GM12878 (cell line): ENCODE measurements around the gene GVQW3. TPM values are rescaled to one million over a fixed set of nuclear protein-coding genes. Genes with fewer than 3 reads are reported as not detected.

Experiments
- BCL11A ChIP-seq: IDR thresholded peaks from 2 replicates; pipeline ENCODE4 v1.6.1; 2011; ENCODE audit warnings: low read depth, low read length
- CBFB ChIP-seq: IDR thresholded peaks from 2 replicates; pipeline ENCODE4 v1.6.1; 2016; ENCODE audit warnings: antibody characterized with exemption, low read depth
- CEBPB ChIP-seq, 2 experiments: fragments of 150-350 bp in 1 of 2; IDR thresholded peaks; 2 replicates each; pipeline ENCODE4 v1.6.1; 2012 to 2014; ENCODE audit warnings: low read depth in 2 of 2, low read length in 2 of 2, borderline replicate concordance in 1 of 2, inconsistent platforms in 1 of 2
- CREM ChIP-seq: IDR thresholded peaks from 2 replicates; pipeline ENCODE4 v1.6.1; 2014; ENCODE audit warnings: antibody characterized with exemption, low read depth
- EED ChIP-seq: sonication (generic); IDR thresholded peaks from 2 replicates; pipeline ENCODE4 v1.6.1; 2016; ENCODE audit warnings: antibody characterized with exemption, low read depth
- ETV6 ChIP-seq, 2 experiments: fragments of 450-650 bp in 1 of 2; IDR thresholded peaks in 1 of 2; conservative IDR thresholded peaks in 1 of 2; 2 replicates each; pipeline ENCODE4 v1.6.1; 2014; ENCODE audit warnings: antibody characterized with exemption in 1 of 2, borderline replicate concordance in 1 of 2, low read depth in 1 of 2, mild to moderate bottlenecking in 1 of 2, moderate library complexity in 1 of 2
- HDAC2 ChIP-seq: fragments of 200-600 bp; sonication (generic); IDR thresholded peaks from 2 replicates; pipeline ENCODE4 v1.6.1; 2017
- MTA2 ChIP-seq: fragments of 450-650 bp; IDR thresholded peaks from 2 replicates; pipeline ENCODE4 v1.6.1; 2016; ENCODE audit warnings: low read depth, mild to moderate bottlenecking, moderate library complexity
- MTA3 ChIP-seq: IDR thresholded peaks from 2 replicates; pipeline ENCODE4 v1.6.1; 2012; ENCODE audit warnings: low read length, inconsistent platforms, borderline replicate concordance
- NR2C1 ChIP-seq: fragments of 450-650 bp; IDR thresholded peaks from 2 replicates; pipeline ENCODE4 v1.6.1; 2017; ENCODE audit warnings: antibody characterized with exemption, mild to moderate bottlenecking, moderate library complexity
- NR2F1 ChIP-seq: fragments of 450-650 bp; conservative IDR thresholded peaks from 2 replicates; pipeline ENCODE4 v1.6.1; 2017; ENCODE audit warnings: mild to moderate bottlenecking
- TCF3 ChIP-seq: IDR thresholded peaks from 2 replicates; pipeline ENCODE4 v1.6.1; 2012; ENCODE audit warnings: low read depth, mild to moderate bottlenecking, low read length, borderline replicate concordance; ENCODE audit not compliant: insufficient read depth
- WRNIP1 ChIP-seq: IDR thresholded peaks from 2 replicates; pipeline ENCODE4 v1.6.1; 2011; ENCODE audit warnings: low read depth, low read length, improper control_type of control experiment, borderline replicate concordance
- ZNF274 ChIP-seq: IDR thresholded peaks from one replicate; pipeline ENCODE4 v1.8.0; 2011; ENCODE audit not compliant: insufficient read length, insufficient read depth
- ZSCAN29 ChIP-seq: fragments of 450-650 bp; IDR thresholded peaks from 2 replicates; pipeline ENCODE4 v1.6.1; 2017; ENCODE audit warnings: mild to moderate bottlenecking, moderate library complexity
- polyA plus RNA-seq, 11 experiments: library from polyadenylated mRNA; depleted of rRNA in 4 of 11; unstranded in 6 of 11; stranded (reverse) in 5 of 11; fragments of >200 nt; fragmentation: Nextera tagmentation in 4 of 11; fragmentation: Illumina TruSeq in 1 of 11; extraction: Ambion mirVana in 4 of 11; extraction: Trizol in 1 of 11; gene quantifications; 1 replicate in 1 of 11; 2 replicates in 10 of 11; pipeline versions ENCODE4 v1.2.1 to v1.2.3, GENCODE V29; 2011 to 2016; ENCODE audit warnings: inconsistent platforms in 2 of 11, missing spikeins in 2 of 11, low read depth in 1 of 11
- total RNA-seq, 4 experiments: library from RNA; depleted of rRNA in 3 of 4; stranded (reverse); fragments of >200 nt in 3 of 4; fragmentation: Illumina TruSeq in 1 of 4; extraction: Trizol in 1 of 4; gene quantifications; 2 replicates each; pipeline versions ENCODE4 v1.2.1 to v1.2.3, GENCODE V29; 2013 to 2021
- TF ChIP-seq, protein P1 (sequence below): IDR thresholded peaks from 2 replicates; pipeline ENCODE4 v1.6.1; 2012; ENCODE audit warnings: mild to moderate bottlenecking, low read depth, low read length
- TF ChIP-seq, protein P2 (sequence below): fragments of 450-650 bp; IDR thresholded peaks from 2 replicates; pipeline ENCODE4 v1.6.1; 2017; ENCODE audit warnings: mild to moderate bottlenecking, low read depth, inconsistent platforms; ENCODE audit not compliant: poor library complexity, severe bottlenecking
- TF ChIP-seq, protein P3 (sequence below): fragments of 450-650 bp; IDR thresholded peaks from 2 replicates; pipeline ENCODE4 v1.6.1; 2018; ENCODE audit warnings: mild to moderate bottlenecking, low read depth, moderate library complexity; ENCODE audit not compliant: partially characterized antibody

Gene GVQW3
- total and polyA plus RNA-seq, 10 of the 15 experiments (the other 5 are each of a cell fraction or from before 2014, with no cell fraction given) = 0.13 to 3.3 (median 1.7) TPM

DNA sequence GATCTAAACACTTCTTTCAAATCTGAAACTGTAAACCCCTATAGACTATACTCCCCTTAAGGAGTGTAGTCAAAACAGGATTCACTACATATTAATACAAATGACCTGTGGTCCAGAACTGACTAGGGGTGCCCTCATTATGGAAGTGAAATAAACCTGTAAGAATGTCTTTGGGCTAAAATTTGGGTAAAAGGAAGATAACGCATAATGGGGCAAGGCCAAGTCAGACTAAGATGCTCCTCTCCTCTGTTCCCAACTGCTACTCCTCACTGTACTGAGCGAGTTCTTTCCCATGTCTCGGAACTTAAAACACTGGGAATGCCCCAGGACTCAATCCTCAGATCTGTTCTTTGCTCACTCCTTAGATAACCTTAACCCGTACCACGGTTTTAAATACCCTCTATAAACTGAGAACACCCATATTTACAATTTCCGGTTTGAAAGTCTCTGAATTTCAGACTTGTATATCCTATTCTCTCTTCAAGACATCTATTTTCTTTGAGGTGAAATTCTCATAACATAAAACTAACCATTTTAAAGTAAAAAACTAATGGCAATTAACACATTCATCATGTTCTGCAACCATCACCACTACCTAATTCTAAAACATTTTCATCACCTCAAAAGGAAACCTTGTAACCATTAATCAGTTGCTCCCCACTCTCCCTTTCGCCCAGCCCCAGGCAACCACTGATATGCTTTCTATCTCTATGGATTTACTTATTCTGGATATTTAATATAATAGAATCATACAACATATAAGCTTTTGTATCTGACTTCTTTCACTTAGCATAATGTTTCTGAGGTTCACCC is 4.2 kb upstream of the GVQW3 start (continued):
- TF ChIP-seq NR2F1 (peak; percentile 74), CBFB (peak; percentile 61; the same call in 1 of the 2 replicates), ZSCAN29 (peak; percentile 58; the same call in 1 of the 2 replicates), WRNIP1 (no peak), NR2C1 (no peak), HDAC2 (no peak), MTA2 (peak; percentile 84), TCF3 (no peak), MTA3 (peak; percentile 89; the same call in 1 of the 2 replicates), CEBPB (IDR thresholded peaks at IDR 0.05; ENCODE audit: borderline replicate concordance in 1 of 2, low read depth in 2 of 2, low read length in 2 of 2) (peak in 1 of 2 experiments; percentile 68; a peak in 2 of 4 replicates), BCL11A (peak; percentile 96), ETV6 (conservative IDR thresholded peaks at IDR 0.05 in 1 of 2, IDR thresholded peaks at IDR 0.05 in 1 of 2; ENCODE audit: borderline replicate concordance in 1 of 2, low read depth in 1 of 2) (peak in 1 of 2 experiments; percentile 68; a peak in 2 of 4 replicates), ZNF274 (no peak), CREM (peak; percentile 73), EED (0 out of 2 replicates have a peak, but pooled peaks have one; percentile 52)
- TF ChIP-seq, protein P1, sequence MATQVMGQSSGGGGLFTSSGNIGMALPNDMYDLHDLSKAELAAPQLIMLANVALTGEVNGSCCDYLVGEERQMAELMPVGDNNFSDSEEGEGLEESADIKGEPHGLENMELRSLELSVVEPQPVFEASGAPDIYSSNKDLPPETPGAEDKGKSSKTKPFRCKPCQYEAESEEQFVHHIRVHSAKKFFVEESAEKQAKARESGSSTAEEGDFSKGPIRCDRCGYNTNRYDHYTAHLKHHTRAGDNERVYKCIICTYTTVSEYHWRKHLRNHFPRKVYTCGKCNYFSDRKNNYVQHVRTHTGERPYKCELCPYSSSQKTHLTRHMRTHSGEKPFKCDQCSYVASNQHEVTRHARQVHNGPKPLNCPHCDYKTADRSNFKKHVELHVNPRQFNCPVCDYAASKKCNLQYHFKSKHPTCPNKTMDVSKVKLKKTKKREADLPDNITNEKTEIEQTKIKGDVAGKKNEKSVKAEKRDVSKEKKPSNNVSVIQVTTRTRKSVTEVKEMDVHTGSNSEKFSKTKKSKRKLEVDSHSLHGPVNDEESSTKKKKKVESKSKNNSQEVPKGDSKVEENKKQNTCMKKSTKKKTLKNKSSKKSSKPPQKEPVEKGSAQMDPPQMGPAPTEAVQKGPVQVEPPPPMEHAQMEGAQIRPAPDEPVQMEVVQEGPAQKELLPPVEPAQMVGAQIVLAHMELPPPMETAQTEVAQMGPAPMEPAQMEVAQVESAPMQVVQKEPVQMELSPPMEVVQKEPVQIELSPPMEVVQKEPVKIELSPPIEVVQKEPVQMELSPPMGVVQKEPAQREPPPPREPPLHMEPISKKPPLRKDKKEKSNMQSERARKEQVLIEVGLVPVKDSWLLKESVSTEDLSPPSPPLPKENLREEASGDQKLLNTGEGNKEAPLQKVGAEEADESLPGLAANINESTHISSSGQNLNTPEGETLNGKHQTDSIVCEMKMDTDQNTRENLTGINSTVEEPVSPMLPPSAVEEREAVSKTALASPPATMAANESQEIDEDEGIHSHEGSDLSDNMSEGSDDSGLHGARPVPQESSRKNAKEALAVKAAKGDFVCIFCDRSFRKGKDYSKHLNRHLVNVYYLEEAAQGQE = no peak
- TF ChIP-seq, protein P2, sequence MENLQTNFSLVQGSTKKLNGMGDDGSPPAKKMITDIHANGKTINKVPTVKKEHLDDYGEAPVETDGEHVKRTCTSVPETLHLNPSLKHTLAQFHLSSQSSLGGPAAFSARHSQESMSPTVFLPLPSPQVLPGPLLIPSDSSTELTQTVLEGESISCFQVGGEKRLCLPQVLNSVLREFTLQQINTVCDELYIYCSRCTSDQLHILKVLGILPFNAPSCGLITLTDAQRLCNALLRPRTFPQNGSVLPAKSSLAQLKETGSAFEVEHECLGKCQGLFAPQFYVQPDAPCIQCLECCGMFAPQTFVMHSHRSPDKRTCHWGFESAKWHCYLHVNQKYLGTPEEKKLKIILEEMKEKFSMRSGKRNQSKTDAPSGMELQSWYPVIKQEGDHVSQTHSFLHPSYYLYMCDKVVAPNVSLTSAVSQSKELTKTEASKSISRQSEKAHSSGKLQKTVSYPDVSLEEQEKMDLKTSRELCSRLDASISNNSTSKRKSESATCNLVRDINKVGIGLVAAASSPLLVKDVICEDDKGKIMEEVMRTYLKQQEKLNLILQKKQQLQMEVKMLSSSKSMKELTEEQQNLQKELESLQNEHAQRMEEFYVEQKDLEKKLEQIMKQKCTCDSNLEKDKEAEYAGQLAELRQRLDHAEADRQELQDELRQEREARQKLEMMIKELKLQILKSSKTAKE = peak; percentile 76
- TF ChIP-seq, protein P3, sequence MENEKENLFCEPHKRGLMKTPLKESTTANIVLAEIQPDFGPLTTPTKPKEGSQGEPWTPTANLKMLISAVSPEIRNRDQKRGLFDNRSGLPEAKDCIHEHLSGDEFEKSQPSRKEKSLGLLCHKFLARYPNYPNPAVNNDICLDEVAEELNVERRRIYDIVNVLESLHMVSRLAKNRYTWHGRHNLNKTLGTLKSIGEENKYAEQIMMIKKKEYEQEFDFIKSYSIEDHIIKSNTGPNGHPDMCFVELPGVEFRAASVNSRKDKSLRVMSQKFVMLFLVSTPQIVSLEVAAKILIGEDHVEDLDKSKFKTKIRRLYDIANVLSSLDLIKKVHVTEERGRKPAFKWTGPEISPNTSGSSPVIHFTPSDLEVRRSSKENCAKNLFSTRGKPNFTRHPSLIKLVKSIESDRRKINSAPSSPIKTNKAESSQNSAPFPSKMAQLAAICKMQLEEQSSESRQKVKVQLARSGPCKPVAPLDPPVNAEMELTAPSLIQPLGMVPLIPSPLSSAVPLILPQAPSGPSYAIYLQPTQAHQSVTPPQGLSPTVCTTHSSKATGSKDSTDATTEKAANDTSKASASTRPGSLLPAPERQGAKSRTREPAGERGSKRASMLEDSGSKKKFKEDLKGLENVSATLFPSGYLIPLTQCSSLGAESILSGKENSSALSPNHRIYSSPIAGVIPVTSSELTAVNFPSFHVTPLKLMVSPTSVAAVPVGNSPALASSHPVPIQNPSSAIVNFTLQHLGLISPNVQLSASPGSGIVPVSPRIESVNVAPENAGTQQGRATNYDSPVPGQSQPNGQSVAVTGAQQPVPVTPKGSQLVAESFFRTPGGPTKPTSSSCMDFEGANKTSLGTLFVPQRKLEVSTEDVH = no peak
